Measurements from ENCODE around the gene TGFB1. TPM values are rescaled to one million over a fixed set of nuclear protein-coding genes. Genes with fewer than 3 reads are reported as not detected.
"Not testable (repeated sequence)": the region's sequence is repeated elsewhere in the genome, so short reads cannot be mapped to it uniquely, and the experiment has no call there.

Gene TGFB1
- polyA plus RNA-seq (ENCODE audit: insufficient read length in 4 of 4), result 10 to 100 TPM; 24.8 to 38.0 (median 32.2) TPM

DNA sequence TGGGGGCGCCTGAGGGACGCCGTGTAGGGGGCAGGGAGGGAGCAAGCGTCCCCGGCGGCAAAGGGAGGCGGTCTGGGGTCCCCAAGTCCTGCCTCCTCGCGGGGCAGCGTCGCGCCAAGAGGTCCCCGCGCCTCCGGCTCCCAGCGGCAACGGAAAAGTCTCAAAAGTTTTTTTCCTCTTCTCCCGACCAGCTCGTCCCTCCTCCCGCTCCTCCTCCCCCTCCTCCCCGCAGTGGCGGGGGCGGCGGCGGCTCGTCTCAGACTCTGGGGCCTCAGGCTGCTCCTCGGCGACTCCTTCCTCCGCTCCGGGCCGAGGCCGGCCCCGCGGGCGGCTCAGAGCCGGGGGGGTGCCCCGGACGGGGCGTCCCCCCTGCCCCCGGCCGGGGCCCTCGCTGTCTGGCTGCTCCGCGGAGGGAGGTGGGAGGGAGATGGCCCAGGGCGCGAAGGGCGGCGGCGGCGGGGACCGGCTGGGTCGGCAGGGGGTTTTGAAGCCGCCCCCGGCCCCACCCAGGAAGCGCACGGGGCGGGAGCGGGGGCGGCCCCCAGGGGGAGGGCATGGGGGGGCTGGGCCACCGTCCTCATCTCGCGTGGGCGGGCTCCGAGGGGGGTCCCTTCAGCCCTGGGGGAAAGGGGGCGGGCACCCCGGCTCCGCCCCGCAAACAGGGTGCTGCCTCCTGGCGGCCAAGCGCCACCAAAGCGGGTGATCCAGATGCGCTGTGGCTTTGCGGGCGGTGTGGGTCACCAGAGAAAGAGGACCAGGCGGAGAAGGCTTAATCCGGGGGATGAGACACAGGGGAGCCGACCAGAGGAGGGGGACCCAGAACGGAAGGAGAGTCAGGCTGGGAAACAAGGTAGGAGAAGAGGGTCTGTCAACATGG is at the start of gene TGFB1:
TGFB1 (minus strand) TSS at position 457 of the 877 bp plus-strand sequence. CDS start 878 bp downstream, outside the sequence.
- no peak for DNase-seq (ENCODE audit: low read depth in 4 of 4, low spot score in 3 of 4)

DNA sequence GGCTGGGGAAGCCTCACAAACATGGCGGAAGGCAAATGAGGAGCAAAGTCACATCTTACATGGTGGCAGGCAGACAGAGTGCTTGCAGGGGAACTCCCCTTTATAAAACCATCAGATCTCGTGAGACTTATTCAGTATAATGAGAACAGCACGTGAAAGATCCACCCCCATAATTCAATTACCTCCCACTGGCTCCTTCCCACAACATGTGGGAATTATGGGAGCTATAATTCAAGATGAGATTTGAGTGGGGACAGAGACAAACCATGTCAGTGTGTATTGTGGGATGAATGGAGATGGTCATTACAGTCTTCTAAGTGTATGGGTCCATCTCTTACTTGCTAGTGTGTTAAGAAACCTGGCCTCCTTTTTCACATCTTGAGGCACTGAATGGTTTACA is 48.3 kb upstream of the TGFB1 start:
- no peak for DNase-seq (ENCODE audit: low read depth in 4 of 4, low spot score in 3 of 4)

DNA sequence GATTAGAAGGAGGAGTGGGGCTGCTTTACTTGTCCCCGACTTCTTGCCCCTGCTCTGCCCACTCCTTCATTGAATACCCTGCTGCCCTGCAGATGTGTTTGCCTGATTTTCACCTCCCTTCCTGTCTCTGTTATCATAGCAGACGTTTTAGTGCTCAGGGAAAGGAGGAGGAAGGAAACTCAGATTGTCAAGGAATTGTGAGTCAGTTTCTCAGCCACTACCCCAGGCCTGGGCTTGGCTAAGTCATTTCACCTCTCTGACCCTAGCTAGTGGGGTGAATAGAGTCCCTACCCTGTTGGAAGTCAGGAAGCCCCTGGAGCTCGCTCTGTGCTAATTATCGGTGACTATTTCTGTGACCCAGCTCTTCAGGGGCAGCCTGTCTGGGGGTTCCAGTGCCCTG is 47.8 kb upstream of the TGFB1 start:
- no peak for DNase-seq (ENCODE audit: low read depth in 4 of 4, low spot score in 3 of 4)

DNA sequence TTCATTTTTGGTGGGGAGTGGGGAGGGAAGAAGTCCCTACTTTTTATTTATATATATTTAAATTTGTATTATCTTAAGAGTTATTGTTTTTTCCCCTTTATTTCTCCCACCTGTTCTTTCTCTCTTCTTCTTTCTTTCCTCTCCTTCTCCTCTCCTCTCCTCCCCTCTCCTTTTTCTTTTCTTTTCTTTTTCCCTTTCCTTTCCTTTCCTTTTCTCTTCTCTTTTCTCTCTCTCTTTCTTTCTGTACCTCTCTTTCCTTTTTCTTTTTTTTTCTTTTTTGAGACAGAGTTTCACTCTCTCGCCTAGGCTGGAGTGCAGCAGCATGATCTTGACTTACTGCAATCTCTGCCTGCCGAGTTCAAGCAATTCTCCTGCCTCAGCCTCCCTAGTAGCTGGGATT is 45.8 kb upstream of the TGFB1 start:
- DNase-seq (ENCODE audit: low read depth in 4 of 4, low spot score in 3 of 4), result no peak

DNA sequence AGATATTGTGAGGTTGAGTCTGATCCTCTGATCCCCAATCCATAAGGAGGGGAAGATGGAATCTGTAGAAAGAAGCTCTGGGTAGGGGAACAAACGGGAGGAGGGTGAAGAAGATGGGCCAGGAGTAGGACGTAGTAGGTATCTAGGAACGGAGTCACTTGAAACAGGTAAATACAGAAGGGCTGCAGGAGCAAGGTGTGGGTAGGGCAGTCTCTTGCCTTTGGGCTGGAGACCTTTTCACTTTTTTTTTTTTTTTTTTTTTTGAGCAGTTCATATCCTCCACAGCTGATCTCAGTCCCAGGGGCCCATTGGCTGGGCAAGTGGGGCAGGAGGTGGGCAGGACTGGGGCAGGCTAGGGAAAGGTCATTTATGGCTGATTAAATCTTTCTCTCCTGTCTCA is 45.4 kb upstream of the TGFB1 start:
- no peak for DNase-seq (ENCODE audit: low read depth in 4 of 4, low spot score in 3 of 4)

DNA sequence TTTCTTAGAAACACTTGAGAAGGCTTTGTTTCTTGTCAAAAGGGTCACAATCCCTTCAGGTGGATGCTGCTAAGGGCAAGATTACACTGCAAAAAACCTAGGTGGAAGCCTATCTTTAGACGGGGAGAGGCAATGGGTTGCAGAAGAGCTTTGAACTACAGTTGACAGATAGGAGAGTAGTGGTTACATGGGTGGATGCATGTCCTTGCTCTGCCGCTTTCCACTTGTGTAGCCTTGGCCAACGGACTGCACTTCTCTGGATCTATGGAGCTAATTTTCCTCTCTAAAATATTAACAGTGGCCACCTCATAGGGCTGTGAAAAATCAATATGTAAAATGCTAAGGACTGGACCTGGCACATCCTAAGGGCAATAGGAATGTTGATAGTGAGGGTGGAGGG is 44.9 kb upstream of the TGFB1 start:
- no peak for DNase-seq (ENCODE audit: low read depth in 4 of 4, low spot score in 3 of 4)

DNA sequence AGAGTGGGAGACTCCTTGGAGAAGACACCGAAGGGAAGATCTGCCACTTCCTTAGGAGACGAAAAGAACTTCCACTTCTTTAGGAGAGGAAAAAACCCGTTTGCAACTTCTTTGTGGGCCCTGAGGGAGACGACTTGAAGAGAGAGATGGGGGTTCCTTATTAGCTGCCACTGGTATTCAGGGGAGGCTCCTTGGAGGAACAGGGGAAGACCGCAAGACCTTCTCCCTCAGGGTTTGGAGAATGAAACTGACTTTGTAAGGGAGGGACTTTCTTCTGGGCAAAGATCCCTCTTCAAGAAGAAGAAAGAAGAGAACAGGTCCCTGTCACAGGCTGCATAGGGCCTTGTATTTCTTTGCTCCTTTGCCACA is 44.3 kb upstream of the TGFB1 start:
- DNase-seq (ENCODE audit: low read depth in 4 of 4, low spot score in 3 of 4), result no peak

DNA sequence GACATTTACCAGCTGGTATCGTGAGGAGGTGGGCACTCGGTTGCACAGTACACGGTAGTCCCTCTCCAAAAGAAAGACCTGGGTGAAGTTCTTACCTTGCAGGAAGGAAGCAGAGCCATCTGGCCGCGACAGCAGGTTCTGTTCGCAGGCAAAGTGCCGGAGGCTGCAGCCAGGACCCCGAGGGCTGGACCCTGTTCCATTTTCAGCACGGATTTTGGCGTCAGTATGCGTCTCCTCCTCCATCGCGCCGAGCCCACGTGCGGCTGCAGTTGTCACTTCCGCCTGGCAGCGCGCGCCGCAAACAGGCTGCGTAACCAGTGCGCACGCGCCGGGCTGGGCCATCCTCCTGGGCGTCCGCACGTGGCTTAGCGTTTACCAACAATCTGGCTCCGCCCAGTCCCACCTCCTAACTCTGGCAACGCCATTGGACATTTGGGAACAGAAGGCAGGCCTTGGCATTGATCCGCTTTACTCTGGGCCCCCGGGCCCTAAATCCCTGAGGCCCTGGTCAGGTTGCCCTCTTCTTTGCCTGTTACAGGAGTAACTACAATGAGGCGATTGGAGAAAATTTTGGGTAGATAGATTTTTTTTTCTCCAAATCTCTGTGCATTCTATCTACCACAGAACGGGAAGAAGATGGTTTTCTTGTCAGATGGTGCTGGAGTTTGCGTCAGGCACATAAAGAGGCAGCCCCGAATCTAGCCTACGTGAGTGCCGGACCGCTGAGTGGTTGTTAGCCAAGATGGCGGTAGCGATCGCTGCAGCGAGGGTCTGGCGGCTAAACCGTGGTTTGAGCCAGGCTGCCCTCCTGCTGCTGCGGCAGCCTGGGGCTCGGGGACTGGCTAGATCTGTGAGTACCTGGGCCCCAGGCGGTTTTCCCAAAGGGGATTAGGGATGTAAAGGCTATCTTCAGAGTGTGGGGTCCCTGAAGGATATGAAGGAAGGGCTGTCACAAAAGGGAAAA is 43.6 kb upstream of the TGFB1 start, which contains the start of the genes BCKDHA and EXOSC5:
BCKDHA (plus strand) TSS at position 733 of the 964 bp plus-strand sequence; CDS start at position 743, 10 bp downstream.
EXOSC5 (minus strand) TSS at position 274 of the 964 bp plus-strand sequence; CDS start at position 243, 31 bp downstream.
- DNase-seq (ENCODE audit: low read depth in 4 of 4, low spot score in 3 of 4), result peak; percentile 98 to 100 (median 100)

DNA sequence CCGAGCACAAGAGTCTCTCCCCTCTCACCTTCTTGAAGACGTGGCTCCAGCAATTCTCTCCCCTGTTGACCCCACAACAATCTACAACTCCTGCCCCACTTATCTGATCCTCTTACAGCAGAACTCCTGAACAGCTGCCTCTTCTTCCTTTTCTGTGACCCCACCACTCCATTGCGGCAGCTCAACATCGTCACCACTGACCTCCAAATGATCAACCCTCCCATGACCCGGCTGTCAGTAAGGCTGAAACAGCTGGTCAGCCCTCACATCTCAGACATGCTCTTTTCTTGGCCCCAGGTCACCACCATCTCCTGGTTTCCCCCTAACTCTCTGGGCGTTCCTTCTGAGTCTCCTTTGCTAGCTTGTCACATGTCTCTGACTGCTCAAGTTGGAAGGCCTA is 41.6 kb upstream of the TGFB1 start:
- no peak for DNase-seq (ENCODE audit: low read depth in 4 of 4, low spot score in 3 of 4)

DNA sequence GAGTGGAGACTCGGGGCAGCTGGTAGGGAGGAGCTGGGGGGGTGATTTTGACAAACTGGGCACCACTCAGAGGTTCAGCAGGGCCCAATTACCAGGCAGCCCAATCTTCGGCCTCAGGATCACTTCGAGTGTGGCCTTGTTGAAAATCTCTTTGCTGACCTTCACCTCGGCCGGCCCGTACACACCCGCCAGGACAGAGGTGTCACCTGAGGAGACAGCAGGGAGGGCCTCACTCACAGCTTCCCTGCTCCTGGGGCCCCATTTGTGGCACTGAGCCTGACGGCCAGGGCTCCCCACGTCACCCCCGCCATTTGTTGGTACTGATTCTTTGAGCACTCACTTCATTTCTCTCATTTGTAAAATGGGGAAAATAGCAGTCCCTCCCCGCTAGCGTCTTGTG is 39.1 kb upstream of the TGFB1 start:
- DNase-seq (ENCODE audit: low read depth in 4 of 4, low spot score in 3 of 4), result no peak

DNA sequence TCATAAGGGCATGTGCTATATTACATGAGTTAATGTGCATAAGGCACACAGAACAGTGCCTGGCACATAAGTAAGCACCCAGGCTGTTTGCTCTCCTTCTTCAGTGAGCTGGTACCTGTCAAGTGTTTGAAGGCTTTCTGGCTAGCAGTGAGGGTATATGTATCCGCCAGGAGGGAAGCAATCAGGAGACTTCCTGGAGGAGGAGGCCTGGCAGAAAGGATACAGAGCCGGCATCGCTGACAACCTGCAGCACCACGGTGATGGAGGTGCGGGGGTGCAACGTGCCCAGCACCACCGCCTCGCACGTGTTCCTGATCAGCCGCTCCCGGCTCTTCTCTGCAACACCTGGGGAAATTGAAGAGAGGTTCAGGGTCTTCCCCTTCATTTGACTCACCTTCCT is 37.9 kb upstream of the TGFB1 start:
- DNase-seq (ENCODE audit: low read depth in 4 of 4, low spot score in 3 of 4), result no peak

DNA sequence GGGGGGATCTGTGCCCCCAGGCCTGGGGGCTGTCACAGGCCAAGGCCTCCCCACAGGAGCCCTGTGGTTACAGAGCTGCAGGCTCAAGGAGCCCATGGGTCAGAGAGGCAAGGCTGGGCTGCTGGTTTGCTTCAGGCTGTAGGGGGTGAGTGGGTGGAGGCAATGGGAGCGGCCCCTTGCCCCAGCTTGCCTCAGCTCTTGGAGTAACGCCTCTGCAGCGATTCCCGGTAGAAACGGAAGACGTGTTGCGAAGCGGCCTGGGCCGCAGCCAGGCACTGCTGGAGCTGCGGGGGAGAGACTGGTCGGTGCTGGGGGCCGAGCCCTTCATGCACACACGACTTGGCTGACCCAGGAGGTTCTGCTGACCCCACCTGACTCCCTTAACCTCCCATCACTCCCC is 32.7 kb upstream of the TGFB1 start:
- no peak for DNase-seq (ENCODE audit: low read depth in 4 of 4, low spot score in 3 of 4)

DNA sequence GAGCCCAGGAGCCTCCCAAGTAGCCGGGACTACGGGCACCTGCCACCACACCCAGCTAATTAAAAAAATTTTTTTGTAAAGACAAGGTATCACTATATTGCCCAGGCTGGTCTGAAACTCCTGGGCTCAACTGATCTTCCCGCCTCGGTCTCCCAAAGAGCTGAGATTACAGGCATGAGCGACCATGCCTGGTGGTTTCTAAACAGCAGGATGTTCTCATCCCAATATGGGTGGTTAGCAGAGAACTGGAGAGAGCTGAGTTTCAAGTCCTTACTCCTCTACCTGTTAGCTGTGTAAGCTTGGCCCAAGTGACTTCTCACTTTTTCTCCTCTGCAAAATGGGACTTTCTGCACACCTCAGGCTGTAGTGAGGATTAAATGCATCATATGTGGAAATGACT is 30.6 kb upstream of the TGFB1 start:
- no peak for DNase-seq (ENCODE audit: low read depth in 4 of 4, low spot score in 3 of 4)

DNA sequence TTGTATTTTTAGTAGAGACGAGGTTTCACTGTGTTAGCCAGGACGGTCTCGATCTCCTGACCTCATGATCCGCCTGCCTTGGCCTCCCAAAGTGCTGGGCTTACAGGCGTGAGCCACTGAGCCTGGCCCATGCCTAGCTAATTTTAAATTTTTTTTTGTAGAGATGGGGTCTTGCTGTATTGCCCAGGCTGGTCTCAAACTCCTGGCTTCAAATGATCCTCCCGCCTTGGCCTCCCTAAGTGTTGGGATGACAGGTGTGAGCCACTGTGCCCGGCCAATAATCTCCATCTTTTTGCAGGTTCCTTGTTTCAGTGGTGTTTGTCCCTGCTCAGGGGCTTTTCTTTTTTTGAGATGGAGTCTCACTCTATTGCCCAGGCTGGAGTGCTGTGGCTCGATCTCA is 27.8 kb upstream of the TGFB1 start:
- not testable (repeated sequence) for DNase-seq (ENCODE audit: low read depth in 4 of 4, low spot score in 3 of 4)

DNA sequence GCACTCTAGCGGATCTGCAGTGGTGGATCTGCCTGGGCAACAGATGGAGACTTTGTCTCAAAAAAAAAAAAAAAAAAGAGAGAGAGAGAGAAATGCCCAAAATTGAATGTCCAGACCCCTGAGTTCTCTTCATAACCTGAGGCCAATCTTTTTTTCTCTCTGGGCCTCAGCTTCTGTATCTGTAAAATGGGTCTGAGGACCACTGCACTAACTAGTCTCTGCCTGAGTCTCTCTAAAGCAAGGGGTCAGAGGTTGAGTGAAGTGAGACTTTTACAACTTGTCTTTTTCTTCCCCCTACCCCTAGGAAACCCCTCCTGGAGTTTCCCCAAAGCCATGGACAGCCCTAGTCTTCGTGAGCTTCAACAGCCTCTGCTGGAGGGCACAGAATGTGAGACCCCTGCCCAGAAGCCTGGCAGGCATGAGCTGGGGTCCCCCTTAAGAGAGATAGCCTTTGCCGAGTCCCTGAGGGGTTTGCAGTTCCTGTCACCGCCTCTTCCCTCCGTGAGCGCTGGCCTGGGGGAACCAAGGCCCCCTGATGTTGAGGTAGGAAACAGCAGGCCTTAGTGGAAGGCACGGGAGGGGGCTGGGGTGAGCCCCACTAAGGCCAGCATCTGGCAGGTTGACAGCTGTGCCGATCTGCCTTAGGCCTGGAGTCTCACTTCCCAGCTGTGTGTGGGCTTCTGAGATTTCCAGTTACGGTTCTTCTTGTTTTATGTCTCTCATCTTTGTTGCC is 24.4 kb upstream of the TGFB1 start:
- DNase-seq (ENCODE audit: low read depth in 4 of 4, low spot score in 3 of 4), result no peak

DNA sequence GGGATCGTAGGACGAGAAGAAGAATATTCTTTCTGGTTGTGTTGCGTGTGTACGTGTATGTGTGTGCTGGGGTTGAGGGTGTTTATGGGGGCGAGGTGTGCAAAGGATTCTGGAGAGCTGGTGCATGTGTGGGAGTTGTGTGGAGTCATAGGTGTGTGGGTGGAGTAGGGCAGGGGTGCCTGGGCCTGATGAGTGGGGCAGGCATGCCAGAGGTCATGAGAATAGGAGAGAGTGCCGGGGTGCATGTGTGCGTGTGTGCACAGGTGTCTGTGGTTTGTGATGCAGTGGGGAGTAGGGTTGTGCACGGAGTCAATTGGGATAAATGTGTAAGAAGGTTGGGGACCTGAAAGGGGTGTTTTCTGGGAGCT is 23.3 kb upstream of the TGFB1 start:
- no peak for DNase-seq (ENCODE audit: low read depth in 4 of 4, low spot score in 3 of 4)

DNA sequence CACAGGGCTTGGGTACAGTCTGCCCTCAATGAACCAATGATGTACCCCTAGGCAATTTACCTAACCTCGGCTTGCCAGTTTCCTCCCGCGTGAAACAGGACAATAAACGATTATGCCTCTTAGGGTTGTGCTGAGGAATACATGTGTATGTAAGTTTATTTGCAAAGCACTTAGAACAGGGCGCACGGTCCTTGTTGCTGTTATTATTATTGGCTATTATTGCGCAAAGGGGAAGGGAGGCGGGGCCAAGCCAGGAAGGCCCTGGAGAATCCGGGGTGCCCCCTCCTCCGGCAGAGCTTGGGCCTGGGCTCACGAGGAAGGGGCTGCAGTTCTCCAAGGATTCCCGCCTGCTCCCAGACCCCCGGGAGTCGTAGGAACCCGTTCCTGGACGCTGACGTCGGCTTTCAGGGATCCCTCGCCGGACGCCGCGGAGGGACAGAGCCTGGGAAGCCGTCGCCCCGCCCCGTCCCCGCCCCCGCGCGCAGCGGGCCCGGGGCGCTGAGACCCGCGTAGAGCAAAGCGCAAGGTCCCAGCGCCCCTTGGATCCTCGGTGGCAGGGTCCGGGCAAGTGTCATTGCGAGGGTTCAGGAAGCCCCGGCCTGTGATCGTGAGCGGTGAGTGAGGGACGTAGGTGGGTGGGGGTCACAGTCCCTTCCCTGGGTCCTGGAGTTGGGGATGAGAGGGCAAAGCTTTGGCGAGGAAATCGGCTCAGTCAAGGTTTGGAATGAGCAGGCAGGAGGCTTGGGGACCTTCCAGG is 22.7 kb upstream of the TGFB1 start, which contains the start of gene TMEM91:
TMEM91 (plus strand) TSS at position 293 of the 757 bp plus-strand sequence. CDS start 1,777 bp downstream, outside the sequence.
- DNase-seq (ENCODE audit: low read depth in 4 of 4, low spot score in 3 of 4), result no peak

DNA sequence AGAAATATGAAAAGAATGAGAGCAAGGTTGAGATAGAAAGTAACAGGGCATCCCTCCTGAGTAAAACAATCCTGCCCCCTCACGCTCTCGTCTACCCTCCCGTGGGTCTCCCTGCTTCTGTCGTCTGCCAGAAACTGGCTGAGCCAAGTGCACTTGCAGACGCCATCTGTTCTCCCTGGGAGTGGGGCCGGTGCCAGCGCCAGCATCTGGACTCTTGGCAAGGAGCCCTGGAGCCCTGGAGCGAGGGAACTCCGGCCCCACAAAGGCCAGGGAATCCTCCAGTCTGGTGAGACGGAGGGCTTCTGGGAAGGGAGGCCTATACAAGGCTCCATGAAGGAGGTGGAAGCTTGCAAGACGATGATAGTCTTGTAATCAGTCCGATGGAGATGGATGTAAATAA is 20.3 kb upstream of the TGFB1 start:
- no peak for DNase-seq (ENCODE audit: low read depth in 4 of 4, low spot score in 3 of 4)

DNA sequence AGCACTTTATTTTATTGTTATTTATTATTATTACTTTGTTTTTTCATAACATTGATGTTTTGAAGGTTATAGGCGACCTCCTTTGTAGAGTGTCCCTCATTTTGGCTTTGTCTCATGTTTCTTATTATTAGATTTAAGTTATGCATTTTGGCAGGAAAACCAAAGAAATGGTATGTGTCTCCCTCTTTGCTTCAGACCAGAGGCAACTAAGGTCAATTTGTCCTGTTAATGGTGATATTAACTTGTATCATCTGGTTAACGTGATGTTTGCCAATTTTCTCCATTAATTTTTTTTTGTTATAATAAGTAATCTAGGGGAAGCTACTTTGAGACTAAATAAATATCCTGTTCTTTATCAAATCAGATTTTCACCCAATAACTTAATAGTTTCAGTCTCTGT is 18.8 kb upstream of the TGFB1 start:
- DNase-seq (ENCODE audit: low read depth in 4 of 4, low spot score in 3 of 4), result no peak

DNA sequence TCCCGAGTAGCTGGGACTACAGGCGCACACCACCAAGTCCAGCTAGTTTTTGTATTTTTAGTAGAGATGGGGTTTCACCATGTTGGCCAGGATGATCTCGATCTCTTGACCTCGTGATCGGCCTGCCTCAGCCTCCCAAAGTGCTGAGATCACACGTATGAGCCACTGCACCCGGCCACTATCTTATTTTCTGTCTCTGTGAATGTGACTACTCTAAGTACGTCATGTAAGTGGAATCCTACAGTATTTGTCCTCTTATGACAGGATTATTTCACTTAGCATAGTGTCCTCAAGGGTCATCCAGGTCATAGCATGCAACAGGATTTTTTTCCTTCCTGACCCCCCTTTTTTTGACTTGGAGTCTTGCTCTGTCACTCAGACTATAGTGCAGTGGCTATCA is 17.8 kb upstream of the TGFB1 start:
- no peak for DNase-seq (ENCODE audit: low read depth in 4 of 4, low spot score in 3 of 4)
